Caco-2 (cell line): Measurements from ENCODE around the gene DNMT3A. TPM values are rescaled to one million over a fixed set of nuclear protein-coding genes. Genes with fewer than 3 reads are reported as not detected.
A peak's percentile ranks its signal among the peaks of the same experiment; 100 is the strongest.

Experiments
- BruUV-seq: library from RNA; stranded (reverse); fragments of 400-500 nt; replicated peaks from 2 replicates; lab custom pipeline; 2021; lab: Mats Ljungman, UMichigan
- CTCF ChIA-PET: fragments of 300-600 bp; sonication (Branson Sonifier 250); formaldehyde crosslinking; loops from one replicate; lab custom pipeline; 2022; ENCODE audit warnings: antibody characterized with exemption; lab: Charles Lee
- POLR2A ChIA-PET: fragments of 300-600 bp; sonication (Branson Sonifier 250); formaldehyde crosslinking; loops from one replicate; lab custom pipeline; 2022; ENCODE audit warnings: antibody characterized with exemption; lab: Charles Lee
- DNase-seq, 2 experiments: peaks; one replicate each; pipeline versions ENCODE4 v3.0.0 to v3.0.0-alpha.2; 2020 to 2022
- H3K27me3 ChIP-seq: replicated peaks from 2 replicates; pipeline ENCODE4 v1.6.0; 2011; ENCODE audit warnings: low read length; ENCODE audit not compliant: control insufficient read depth, insufficient read depth
- H3K36me3 ChIP-seq: 2 replicates; pipeline ENCODE4 v1.5.1; 2011; ENCODE audit warnings: low read length; ENCODE audit not compliant: control insufficient read depth, insufficient read depth
- H3K4me1 ChIP-seq: fragments of 250-450 bp; sonication (Bioruptor Pico); 2 replicates; pipeline ENCODE4 v1.5.1; 2020; ENCODE audit warnings: mild to moderate bottlenecking
- H3K4me3 ChIP-seq: 2 replicates; pipeline ENCODE4 v1.5.1; 2011; ENCODE audit warnings: low read depth, mild to moderate bottlenecking, control low read depth, low read length
- H3K9me3 ChIP-seq: fragments of 250-450 bp; sonication (Bioruptor Pico); 2 replicates; pipeline ENCODE4 v1.5.1; 2020; ENCODE audit warnings: mild to moderate bottlenecking, moderate library complexity
- H3K27ac Mint-ChIP-seq: one replicate; pipeline ENCODE4 v1.8.0; 2022; ENCODE audit warnings: mixed read lengths; ENCODE audit not compliant: unreplicated experiment
- H3K27me3 Mint-ChIP-seq: one replicate; pipeline ENCODE4 v1.8.0; 2022; ENCODE audit warnings: mixed read lengths; ENCODE audit not compliant: insufficient read depth, unreplicated experiment
- H3K36me3 Mint-ChIP-seq: one replicate; pipeline ENCODE4 v1.8.0; 2022; ENCODE audit warnings: mild to moderate bottlenecking, mixed read lengths; ENCODE audit not compliant: insufficient read depth, unreplicated experiment
- H3K4me1 Mint-ChIP-seq: one replicate; pipeline ENCODE4 v1.8.0; 2022; ENCODE audit warnings: low read depth, mixed read lengths; ENCODE audit not compliant: unreplicated experiment
- H3K4me3 Mint-ChIP-seq: one replicate; pipeline ENCODE4 v1.8.0; 2022; ENCODE audit warnings: mild to moderate bottlenecking, moderate library complexity, mixed read lengths; ENCODE audit not compliant: unreplicated experiment
- H3K9me3 Mint-ChIP-seq: one replicate; pipeline ENCODE4 v1.8.0; 2022; ENCODE audit warnings: mixed read lengths; ENCODE audit not compliant: unreplicated experiment
- CTCF ChIP-seq, 2 experiments: fragments of 200-600 bp in 1 of 2; IDR thresholded peaks; 1 replicate in 1 of 2; 2 replicates in 1 of 2; pipeline versions ENCODE4 v1.5.1 to v1.8.0; 2011 to 2022; ENCODE audit warnings: antibody characterized with exemption in 1 of 2, control low read depth in 1 of 2, inconsistent platforms in 1 of 2, low read depth in 1 of 2, low read length in 1 of 2, mild to moderate bottlenecking in 1 of 2, moderate library complexity in 1 of 2; ENCODE audit not compliant: insufficient read depth in 1 of 2, severe bottlenecking in 1 of 2, unreplicated experiment in 1 of 2
- intact Hi-C: fragments of 100-400 bp; cut with micrococcal nuclease; formaldehyde crosslinking; loops from one replicate; pipeline ENCODE4 v1.10.0; 2022; ENCODE audit not compliant: unreplicated experiment
- total RNA-seq: library from RNA; stranded (reverse); gene quantifications from 2 replicates; pipeline ENCODE4 v1.2.3, GENCODE V29; 2022

Gene DNMT3A
- total RNA-seq, 1 experiment from 2014 or later, result 72.2 TPM

GRCh38 chr2:25362049-25362433 lies 20.3 kb upstream of the DNMT3A start:
- Mint-ChIP-seq H3K4me3 (peak overlapping the region; percentile 48), H3K27me3 (peaks cover 3% of the 10 kb centered on the region), H3K9me3 (no peaks in the 10 kb centered on the region), H3K27ac (peak overlapping the region; percentile 19), H3K36me3 (no peaks in the 10 kb centered on the region), H3K4me1 (no peaks in the 10 kb centered on the region)
- Histone ChIP-seq H3K4me3 (peak overlapping the region; percentile 3; the same call in 1 of the 2 replicates), H3K36me3 (no peaks in the 10 kb centered on the region), H3K27me3 (no peaks in the 10 kb centered on the region), H3K4me1 (no peaks in the 10 kb centered on the region), H3K9me3 (no peaks in the 10 kb centered on the region)
- ChIA-PET POLR2A (interaction anchor here (0.7 kb wide), 3 partner anchors 15 to 1283 kb away, joined by 5 to 15 read pairs (median 5); no protein-coding TSS in a partner anchor), CTCF (interaction anchor here (0.5 to 1.5 kb wide), 38 partner anchors 10 to 1559 kb away, joined by 3 to 31 read pairs (median 4); partner anchors contain the start of genes ASXL2 and DNMT3A)
- intact Hi-C loops, result loop anchor here (1.0 to 5.0 kb wide), 5 partner anchors 8 to 205 kb away; no protein-coding TSS in a partner anchor
- peak; percentile 90 to 94 for TF ChIP-seq CTCF (IDR thresholded peaks at IDR 0.05; ENCODE audit: insufficient read depth in 1 of 2, low read depth in 1 of 2, low read length in 1 of 2, severe bottlenecking in 1 of 2, unreplicated experiment in 1 of 2)
- no TSS peak for BruUV-seq
- DNase-seq, result peak; percentile 93 to 97

- Histone ChIP-seq H3K4me3 (0 out of 2 replicates have a peak overlapping the region, but pooled peaks have one; percentile 15), H3K36me3 (no peaks in the 10 kb centered on the region), H3K9me3 (no peaks in the 10 kb centered on the region), H3K27me3 (no peaks in the 10 kb centered on the region), H3K4me1 (no peaks in the 10 kb centered on the region)
- ChIA-PET CTCF (interaction anchor here (0.7 to 1.5 kb wide), 30 partner anchors 11 to 1560 kb away, joined by 3 to 31 read pairs (median 5); partner anchors contain the start of gene DNMT3A), POLR2A (interaction anchor here (0.7 kb wide), 3 partner anchors 16 to 1283 kb away, joined by 5 to 15 read pairs (median 5); no protein-coding TSS in a partner anchor)
- H3K27ac Mint-ChIP-seq, result peak overlapping the region; percentile 19
- intact Hi-C loops, result loop anchor here (1.0 to 5.0 kb wide), 5 partner anchors 9 to 206 kb away; no protein-coding TSS in a partner anchor
- H3K36me3 Mint-ChIP-seq, result no peaks in the 10 kb centered on the region
- DNase-seq, result no peak
- BruUV-seq, result no TSS peak
- H3K9me3 Mint-ChIP-seq, result no peaks in the 10 kb centered on the region
- H3K27me3 Mint-ChIP-seq, result peaks cover 3% of the 10 kb centered on the region
- peak overlapping the region; percentile 48 for H3K4me3 Mint-ChIP-seq
- no peaks in the 10 kb centered on the region for H3K4me1 Mint-ChIP-seq
- no peak for TF ChIP-seq CTCF (IDR thresholded peaks at IDR 0.05; ENCODE audit: insufficient read depth in 1 of 2, low read depth in 1 of 2, low read length in 1 of 2, severe bottlenecking in 1 of 2, unreplicated experiment in 1 of 2)
Observed at GRCh38 chr2:25361261-25362048, 19.7 kb upstream of the DNMT3A start.

- Mint-ChIP-seq H3K4me3 (no peak overlapping the region), H3K4me1 (no peaks in the 10 kb centered on the region), H3K9me3 (no peaks in the 10 kb centered on the region), H3K36me3 (no peaks in the 10 kb centered on the region), H3K27ac (no peak overlapping the region), H3K27me3 (no peaks in the 10 kb centered on the region)
- ChIA-PET POLR2A (no interaction called here), CTCF (interaction anchor here (0.8 kb wide), 1 partner anchor 19 kb away, joined by 3 read pairs; no protein-coding TSS in a partner anchor)
- Histone ChIP-seq H3K36me3 (no peaks in the 10 kb centered on the region), H3K9me3 (no peaks in the 10 kb centered on the region), H3K27me3 (no peaks in the 10 kb centered on the region), H3K4me3 (no peak overlapping the region), H3K4me1 (no peaks in the 10 kb centered on the region)
- intact Hi-C loops, result no loop called here
- no peak for DNase-seq
- BruUV-seq, result no TSS peak
- TF ChIP-seq CTCF (IDR thresholded peaks at IDR 0.05; ENCODE audit: insufficient read depth in 1 of 2, low read depth in 1 of 2, low read length in 1 of 2, severe bottlenecking in 1 of 2, unreplicated experiment in 1 of 2), result no peak
Observed at GRCh38 chr2:25358836-25359235, 17.1 kb upstream of the DNMT3A start.
